NCI-H748 (cell line): Measurements from ENCODE around the gene MPG.
A peak's percentile ranks its signal among the peaks of the same experiment; 100 is the strongest.

ENCODE experiments used
- DNase-seq: peaks from one replicate; lab custom pipeline; 2025; ENCODE audit not compliant: unreplicated experiment; lab: John Stamatoyannopoulos, UW

Gene MPG

GRCh38 chr16:83781-84615 lies 6.0 kb downstream of the MPG start:
- DNase-seq: no peak

DNA sequence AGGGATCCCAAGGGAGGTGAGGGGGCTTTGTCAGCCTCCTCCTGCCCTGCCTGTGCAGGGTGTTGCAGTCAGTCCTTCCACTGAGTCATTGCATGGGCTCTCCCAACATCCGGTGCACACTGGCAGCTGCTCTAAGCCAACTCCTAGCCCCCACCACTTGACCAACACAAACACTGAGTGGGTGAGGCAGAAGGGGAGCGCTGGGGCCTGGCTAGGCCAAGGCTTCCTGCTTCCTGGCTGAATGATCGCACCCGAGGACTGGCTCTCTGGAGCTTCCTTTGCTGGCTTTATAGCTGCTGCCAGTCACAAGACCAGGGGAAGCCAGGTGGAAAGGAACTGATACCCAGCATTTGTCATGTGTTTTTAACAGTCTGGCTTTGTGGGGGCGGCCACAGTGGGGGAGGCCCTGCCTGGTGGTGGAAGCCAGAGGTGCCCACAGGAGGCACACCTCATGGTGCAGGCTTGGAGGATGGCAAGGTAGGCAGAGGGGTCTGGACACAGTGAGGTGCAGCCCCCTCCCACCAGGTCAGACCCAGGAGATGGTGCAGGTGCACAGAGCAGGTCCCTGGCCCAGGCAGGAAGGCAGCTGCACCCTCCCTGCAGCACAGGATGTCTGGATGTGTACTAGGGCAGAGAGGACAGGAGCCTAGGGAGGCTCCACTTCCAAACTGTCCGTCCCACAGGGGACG lies 6.8 kb downstream of the MPG start:
- no peak for DNase-seq

GRCh38 chr16:85407-85782 lies 7.4 kb downstream of the MPG start:
- DNase-seq: no peak

DNA sequence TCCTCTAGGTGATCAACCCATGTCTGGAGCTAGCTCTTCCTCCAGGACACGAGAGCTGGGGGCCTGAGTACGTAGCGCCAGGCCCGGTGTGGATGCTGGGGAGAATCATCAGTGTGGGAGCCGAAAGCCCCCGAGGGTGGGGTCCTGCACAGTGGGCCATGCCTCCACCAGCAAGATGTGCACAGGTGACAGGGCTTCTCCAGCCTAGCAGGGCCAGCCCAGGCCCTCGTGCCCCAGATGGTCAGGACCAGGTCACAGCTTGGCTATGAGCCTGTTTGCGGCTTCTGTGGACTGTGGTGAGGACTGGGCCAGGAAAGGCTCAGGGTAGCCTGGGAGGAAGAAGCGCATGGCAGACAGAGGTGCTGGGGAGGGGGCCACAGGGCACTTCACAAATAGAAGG lies 7.8 kb downstream of the MPG start:
- DNase-seq: no peak

GRCh38 chr16:86483-86952 lies 8.5 kb downstream of the MPG start:
- DNase-seq: no peak

GRCh38 chr16:88613-89012 lies 10.6 kb downstream of the MPG start:
- DNase-seq: no peak

DNA sequence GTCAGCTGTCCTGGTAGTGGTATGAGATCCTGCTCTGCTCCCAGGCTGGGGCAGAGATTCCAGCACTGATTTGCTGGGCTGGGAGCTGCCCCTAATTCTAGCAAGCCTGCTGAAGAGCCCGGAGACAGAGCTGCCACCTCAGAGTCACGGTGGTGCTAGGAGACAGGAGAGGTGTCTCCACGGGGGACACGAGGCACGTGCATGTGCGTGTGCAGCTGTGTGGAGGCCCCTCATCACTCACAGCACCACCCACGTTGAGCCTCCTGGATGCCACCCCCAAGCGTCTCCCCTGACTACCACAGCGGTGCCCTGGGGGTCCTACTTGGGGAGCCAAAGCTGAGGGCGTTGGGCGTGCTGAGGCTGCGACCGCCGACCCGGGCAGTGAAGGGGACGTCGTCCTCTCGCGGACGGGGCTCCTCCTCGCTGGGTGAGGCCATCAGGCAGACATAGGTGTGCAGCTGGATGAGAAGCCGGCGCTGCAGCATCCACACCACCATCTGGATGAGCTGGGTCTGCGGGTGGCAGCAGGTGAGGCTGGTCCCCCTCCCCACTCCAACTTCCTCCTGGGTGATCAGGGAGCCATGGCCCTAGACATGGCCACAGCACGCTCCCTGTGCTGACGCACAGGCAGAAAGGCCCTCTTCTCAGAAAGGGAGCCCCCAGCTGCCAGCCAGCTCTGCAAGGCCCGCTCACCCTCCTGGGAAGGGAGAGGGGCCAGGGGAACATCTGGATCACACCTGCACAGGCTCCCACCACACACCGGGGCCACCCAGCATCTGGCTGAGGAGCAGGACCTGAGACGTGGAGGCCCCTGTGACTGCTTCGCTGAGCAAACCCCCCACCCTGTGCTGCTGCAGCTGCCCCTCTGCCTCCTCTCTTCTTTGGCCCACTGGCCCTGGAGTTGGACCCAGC lies 11.6 kb downstream of the MPG start:
- DNase-seq: no peak

GRCh38 chr16:91484-91883 lies 13.5 kb downstream of the MPG start:
- no peak for DNase-seq

- DNase-seq: no peak
These were observed 14.7 kb downstream of the MPG start for GRCh38 chr16:92431-93339.

GRCh38 chr16:94918-95265 lies 16.9 kb downstream of the MPG start:
- DNase-seq: no peak

DNA sequence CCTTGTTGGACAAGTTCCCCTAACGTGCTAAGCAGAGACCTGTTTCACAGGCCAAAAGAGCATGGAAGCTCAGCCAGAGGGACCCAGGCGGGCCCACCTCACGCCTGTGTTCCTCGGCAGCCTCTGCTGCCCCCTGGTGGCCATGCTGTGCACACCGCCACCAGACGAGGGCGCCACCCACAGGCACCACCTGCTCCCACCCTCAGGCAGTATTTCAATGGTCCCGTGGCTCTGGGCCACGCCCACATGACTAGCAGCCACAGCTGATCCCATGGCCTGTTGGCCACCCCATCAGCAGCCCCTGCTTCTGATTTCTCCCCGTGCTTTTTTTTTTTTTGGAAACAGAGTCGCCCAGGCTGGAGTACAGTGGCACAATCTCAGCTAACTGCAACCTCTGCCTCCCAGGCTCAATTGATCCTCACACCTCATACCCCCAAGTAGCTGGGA lies 18.9 kb downstream of the MPG start:
- peak; percentile 82 for DNase-seq

GRCh38 chr16:97822-98221 lies 19.8 kb downstream of the MPG start:
- DNase-seq: no peak

- DNase-seq: no peak
These were observed 23.0 kb downstream of the MPG start for GRCh38 chr16:100989-101388.

- no peak for DNase-seq
These were observed 23.6 kb downstream of the MPG start for GRCh38 chr16:101586-101985.

DNA sequence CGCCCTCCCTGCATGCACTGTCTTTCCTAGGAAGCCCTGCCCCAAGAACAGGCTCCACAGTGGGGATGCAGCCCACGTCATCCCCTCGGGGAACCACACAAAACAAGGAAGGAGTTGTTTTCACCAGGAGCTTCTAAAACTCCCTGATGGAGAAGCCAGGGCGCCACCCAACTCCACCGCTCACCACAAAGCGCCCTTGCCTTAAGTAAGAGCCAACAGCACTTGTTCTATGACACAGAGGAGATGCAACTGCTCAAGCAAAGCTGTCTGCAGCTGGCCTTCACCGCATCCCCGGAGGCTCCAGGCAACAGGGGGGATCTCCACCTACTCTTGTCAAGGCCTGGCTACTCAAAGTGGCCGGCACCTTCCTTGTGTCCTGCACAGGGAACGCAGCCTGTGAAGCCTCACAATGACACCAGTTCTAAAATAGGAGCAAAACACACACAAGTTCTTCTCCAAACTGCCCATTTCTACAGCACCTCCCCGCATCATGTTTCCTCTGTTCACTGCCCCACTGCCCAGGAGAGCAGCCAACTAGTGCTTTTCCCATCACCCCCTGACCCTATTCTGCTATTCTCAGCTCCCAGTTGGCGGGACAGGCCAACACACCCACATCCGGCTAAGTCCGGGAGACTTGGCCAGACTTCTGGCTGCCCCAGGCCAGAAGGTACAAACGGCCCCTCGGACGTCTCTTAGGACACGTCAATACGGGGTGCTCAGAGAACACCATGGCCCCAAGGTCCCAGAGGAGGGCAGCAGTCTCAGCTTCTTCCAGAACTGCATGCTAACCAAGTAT lies 24.2 kb downstream of the MPG start:
- no peak for DNase-seq

GRCh38 chr16:104355-104754 lies 26.3 kb downstream of the MPG start:
- DNase-seq: no peak

GRCh38 chr16:104928-105327 lies 26.9 kb downstream of the MPG start:
- no peak for DNase-seq

DNA sequence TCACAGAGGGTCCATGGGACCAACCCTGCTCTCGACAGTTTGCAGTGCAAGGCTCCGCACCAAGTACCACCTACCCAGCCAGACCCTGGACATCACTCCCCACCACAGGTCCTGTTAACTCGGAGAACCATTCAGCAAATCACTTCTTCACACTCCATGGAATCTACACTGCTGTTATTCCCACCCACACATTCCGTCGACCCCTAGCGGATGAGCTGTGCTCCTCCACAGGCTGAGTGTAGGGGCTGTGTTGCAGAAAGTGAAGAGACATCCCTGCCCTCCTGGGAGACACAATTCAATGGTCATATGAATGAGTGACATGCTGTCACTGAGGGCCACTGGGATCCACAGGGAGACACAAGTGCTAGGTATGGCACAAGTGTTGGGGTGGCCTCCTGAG lies 27.5 kb downstream of the MPG start:
- DNase-seq: no peak

DNA sequence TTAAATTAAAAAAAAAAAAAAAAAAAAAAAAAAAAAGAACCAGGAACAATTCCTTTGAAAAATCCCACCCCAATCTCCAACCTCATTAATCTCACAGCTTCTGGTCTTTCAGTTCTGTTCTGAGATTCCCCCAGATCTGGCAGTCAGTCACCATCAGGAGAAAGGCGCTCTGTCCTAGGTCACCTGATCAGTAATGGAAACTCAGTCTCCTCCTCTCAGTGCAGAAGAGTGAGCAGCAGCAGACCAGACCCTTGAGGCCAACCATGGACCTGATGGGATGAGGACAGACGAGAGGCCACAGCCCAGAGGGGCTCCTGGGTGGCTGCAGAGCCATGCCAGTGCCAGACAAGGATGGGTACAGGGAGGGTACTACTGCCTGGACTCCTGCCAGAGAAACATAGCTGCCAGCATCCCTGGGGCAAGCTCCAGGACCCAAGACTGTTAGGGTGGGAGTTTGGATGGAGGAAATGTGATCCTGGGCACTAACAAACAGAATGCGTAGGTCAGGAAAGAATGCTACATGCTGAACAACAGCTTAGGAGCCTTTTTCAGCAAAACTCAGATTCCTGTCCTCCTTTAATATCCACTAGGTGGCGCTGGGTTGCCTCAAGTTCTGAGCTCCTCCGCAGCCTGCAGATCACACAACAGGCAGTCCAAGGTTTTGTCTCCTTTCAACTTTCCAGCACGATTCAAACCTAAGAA lies 28.7 kb downstream of the MPG start:
- peak; percentile 61 for DNase-seq
